HG02981 (cell line): ENCODE results near the gene SLC26A11.
"Not testable (repeated sequence)": the region's sequence is repeated elsewhere in the genome, so short reads cannot be mapped to it uniquely, and the experiment has no call there.

Experiments used
- ATAC-seq: cut with Tn5 transposase; IDR thresholded peaks from one replicate; pipeline ENCODE4 v1.9.1; 2021; ENCODE audit warnings: mild to moderate bottlenecking, moderate library complexity; ENCODE audit not compliant: unreplicated experiment

SLC26A11 gene

GRCh38 chr17:80299350-80300100 lies 79.3 kb downstream of the SLC26A11 start:
- ATAC-seq: not testable (repeated sequence)

- not testable (repeated sequence) for ATAC-seq
Measured at GRCh38 chr17:80300756-80301155, 80.5 kb downstream of the SLC26A11 start.
